Fibroblast of villous mesenchyme (primary cell): ENCODE data around the gene NFE2L1. TPM values are rescaled to one million over a fixed set of nuclear protein-coding genes. Genes with fewer than 3 reads are reported as not detected.
"Not testable (repeated sequence)": the region's sequence is repeated elsewhere in the genome, so short reads cannot be mapped to it uniquely, and the experiment has no call there.

Experiments
- DNase-seq: peaks from one replicate; pipeline ENCODE4 v3.0.0-alpha.2; 2010; ENCODE audit warnings: low read depth
- H3K4me3 ChIP-seq: 2 replicates; pipeline ENCODE4 v1.5.1; 2011; ENCODE audit warnings: low read depth, mild to moderate bottlenecking, low read length
- CTCF ChIP-seq: IDR thresholded peaks from 2 replicates; pipeline ENCODE4 v1.5.1; 2012; ENCODE audit warnings: low read depth, mild to moderate bottlenecking, low read length; ENCODE audit not compliant: insufficient read depth
- total RNA-seq: library from RNA; depleted of rRNA; stranded (reverse); fragments of >200 nt; gene quantifications from 2 replicates; pipeline ENCODE4 v1.2.3, GENCODE V29; 2012

The NFE2L1 gene
- total RNA-seq, 1 donor: 110 TPM

DNA sequence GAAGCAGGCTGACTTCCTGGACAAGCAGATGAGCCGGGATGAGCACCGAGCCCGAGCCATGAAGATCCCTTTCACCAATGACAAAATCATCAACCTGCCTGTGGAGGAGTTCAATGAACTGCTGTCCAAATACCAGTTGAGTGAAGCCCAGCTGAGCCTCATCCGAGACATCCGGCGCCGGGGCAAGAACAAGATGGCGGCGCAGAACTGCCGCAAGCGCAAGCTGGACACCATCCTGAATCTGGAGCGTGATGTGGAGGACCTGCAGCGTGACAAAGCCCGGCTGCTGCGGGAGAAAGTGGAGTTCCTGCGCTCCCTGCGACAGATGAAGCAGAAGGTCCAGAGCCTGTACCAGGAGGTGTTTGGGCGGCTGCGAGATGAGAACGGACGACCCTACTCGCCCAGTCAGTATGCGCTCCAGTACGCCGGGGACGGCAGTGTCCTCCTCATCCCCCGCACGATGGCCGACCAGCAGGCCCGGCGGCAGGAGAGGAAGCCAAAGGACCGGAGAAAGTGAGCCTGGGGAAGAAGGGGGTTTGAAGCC is 11.0 kb downstream of the NFE2L1 start:
- TF ChIP-seq CTCF: no peak
- no peak for DNase-seq
- no peak overlapping the region for H3K4me3 ChIP-seq

GRCh38 chr17:48060249-48060648 is 12.1 kb downstream of the NFE2L1 start:
- H3K4me3 ChIP-seq: no peak overlapping the region
- TF ChIP-seq CTCF: no peak
- DNase-seq: no peak

DNA sequence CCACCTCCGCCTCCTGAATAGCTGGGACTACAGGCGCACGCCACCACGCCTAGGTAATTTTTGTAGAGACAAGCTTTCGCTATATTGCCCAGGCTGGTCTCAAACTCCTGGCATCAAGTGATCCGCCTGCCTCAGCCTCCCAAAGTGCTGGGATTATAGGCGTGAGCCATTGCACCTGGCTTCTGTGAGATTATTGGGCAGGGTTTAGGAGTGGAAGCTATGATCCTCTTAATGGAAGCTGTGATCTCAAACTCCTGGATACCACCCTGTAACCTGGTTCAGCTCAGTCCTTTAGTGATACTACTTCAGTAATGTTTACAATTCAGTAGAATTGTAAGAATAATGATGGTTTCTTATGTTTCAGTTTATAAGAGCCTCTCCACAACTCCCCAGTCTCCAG is 14.1 kb downstream of the NFE2L1 start:
- no peak overlapping the region for H3K4me3 ChIP-seq
- no peak for DNase-seq
- no peak for TF ChIP-seq CTCF

DNA sequence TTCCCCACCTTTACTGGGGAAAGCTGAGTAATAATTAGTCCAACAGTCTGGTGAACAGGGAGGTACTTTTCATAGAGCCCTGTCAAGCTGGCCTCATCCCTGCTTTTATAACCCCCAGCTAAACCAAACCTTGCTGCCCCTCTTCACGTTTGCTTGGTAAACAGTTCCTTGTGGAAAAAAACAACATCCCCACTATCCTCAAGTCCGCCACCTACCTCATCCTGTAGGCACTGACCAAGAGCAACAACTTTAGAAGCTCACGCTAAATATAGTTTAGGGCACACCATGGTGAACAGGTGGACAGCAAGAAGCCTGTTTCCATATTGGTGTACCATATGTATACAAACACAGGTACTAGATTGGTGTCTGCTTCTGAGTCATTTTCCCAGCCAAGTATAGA is 16.5 kb downstream of the NFE2L1 start:
- H3K4me3 ChIP-seq: no peak overlapping the region
- no peak for DNase-seq
- no peak for TF ChIP-seq CTCF

DNA sequence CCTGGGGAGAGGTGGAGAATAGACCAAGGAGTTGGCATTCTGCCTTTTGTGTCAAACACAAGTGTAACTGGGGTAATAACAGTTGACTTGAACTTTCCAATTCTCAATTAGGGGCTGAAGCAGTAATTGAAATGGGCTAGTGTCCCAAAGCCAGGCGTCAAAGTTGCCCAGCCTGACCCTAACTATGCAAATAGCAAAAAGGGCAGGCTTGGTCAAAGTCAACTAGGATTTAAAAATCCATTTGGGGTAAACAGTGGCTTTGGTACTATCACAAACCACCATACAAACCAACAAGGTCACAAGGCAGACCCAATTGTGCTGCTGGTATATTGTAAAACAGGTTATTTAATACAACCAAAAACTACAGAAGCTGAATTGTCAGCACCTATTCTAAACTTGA is 18.0 kb downstream of the NFE2L1 start:
- no peak for DNase-seq
- H3K4me3 ChIP-seq: no peak overlapping the region
- TF ChIP-seq CTCF: no peak

GRCh38 chr17:48066656-48067055 is 18.5 kb downstream of the NFE2L1 start:
- TF ChIP-seq CTCF: no peak
- H3K4me3 ChIP-seq: no peak overlapping the region
- DNase-seq: no peak

DNA sequence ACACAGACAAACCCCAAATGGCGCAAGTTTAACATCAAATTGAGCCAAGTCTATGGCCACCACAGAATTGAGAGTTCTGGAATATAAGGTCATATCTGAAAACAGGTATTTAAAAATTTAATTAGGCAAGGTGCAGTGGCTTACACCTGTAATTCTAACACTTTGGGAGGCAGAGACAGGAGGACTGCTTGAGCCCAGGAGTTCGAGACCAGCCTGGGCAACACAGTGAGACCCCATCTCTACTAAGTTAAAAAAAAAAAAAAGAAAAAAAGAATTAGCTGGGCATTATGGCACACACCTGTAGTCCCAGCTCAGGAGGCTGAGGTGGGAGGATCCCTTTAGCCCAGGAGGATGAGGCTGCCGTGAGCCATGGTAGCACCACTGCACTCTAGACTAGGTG is 19.1 kb downstream of the NFE2L1 start:
- no peak overlapping the region for H3K4me3 ChIP-seq
- TF ChIP-seq CTCF: no peak
- DNase-seq: no peak

DNA sequence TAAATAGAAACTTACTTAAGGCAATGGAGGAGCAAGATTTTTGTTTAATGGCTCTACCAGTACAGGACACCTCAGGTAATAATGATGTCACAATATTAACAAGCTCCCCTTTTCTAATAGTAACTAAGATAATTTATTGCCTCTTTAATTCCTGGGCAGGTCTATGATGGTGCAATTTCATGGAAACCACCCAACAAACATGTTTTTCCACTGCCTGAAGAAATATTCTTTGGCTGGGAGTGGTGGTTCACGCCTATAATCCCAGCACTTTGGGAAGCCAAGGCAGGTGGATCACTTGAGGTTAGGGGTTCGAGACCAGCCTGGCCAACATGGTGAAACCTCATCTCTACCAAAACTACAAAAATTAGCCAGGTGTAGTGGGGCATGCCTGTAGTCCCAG is 19.6 kb downstream of the NFE2L1 start:
- DNase-seq: peak; percentile 44
- not testable (repeated sequence) for H3K4me3 ChIP-seq
